ENCODE data around the gene KMT2C. TPM values are rescaled to one million over a fixed set of nuclear protein-coding genes. Genes with fewer than 3 reads are reported as not detected.
"Not testable (repeated sequence)": the region's sequence is repeated elsewhere in the genome, so short reads cannot be mapped to it uniquely, and the experiment has no call there.

KMT2C gene
- total RNA-seq, 3 donors from 2014 or later = 79.6 to 121 (median 102) TPM

- Histone ChIP-seq H3K4me3 (no peak overlapping the region), H3K36me3 (ENCODE audit: low read depth) (no peaks in the 10 kb centered on the region), H3K4me1 (ENCODE audit: low read depth) (peaks cover 3% of the 10 kb centered on the region), H3K9me3 (no peaks in the 10 kb centered on the region)
- no peak for ATAC-seq
- DNase-seq = no peak
- intact Hi-C loops (cut with DNase I, micrococcal nuclease) = no loop called here
- TF ChIP-seq CTCF (IDR thresholded peaks at IDR 0.05) = no peak
Observed at GRCh38 chr7:152313217-152313616, 122.6 kb downstream of the KMT2C start.

DNA sequence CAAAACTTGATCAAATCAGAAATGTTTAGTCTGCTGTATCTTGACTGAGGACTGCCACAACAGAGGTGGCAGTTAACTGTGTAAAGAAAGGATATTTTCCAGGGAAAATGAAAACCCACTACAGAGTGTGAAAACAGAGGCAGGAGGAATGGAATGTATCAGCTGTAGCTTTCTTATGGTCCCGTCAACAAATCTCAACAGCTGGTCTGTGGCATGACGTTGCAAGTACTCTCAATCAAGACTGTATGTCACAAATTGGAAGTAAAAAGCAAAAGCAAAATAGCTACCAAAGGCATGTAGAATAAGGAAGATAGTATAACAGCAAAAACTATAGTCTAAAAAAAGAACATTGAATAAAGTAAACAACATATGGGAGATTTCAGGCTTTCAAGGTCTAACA is 123.5 kb downstream of the KMT2C start:
- H3K4me1 ChIP-seq (ENCODE audit: low read depth) = peaks cover 3% of the 10 kb centered on the region
- no peak overlapping the region for H3K4me3 ChIP-seq
- no peaks in the 10 kb centered on the region for H3K9me3 ChIP-seq
- H3K36me3 ChIP-seq (ENCODE audit: low read depth) = no peaks in the 10 kb centered on the region
- DNase-seq = no peak
- intact Hi-C loops (cut with DNase I, micrococcal nuclease) = no loop called here
- no peak for TF ChIP-seq CTCF (IDR thresholded peaks at IDR 0.05)
- ATAC-seq = no peak

DNA sequence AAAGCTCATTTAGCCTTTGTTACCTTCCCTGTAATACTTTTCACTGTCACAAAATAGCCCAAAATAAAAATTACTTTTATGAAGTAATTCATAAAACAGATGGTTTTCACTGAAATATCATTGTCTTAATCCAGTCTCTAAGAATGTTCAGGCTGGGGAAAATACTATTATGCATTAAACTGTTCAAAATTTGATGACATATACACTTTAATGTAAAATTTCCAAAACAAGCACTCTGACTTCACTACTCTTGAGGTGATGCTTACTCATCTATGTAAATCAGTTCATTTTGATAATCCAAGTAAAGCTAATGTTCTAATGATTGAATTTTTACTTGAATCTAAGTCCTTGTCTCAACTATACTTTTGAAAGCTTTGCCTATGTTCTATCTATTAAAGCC is 127.9 kb downstream of the KMT2C start:
- no peak for DNase-seq
- Histone ChIP-seq H3K4me3 (no peak overlapping the region), H3K4me1 (ENCODE audit: low read depth) (peaks cover 3% of the 10 kb centered on the region), H3K36me3 (ENCODE audit: low read depth) (no peaks in the 10 kb centered on the region), H3K9me3 (no peaks in the 10 kb centered on the region)
- intact Hi-C loops (cut with DNase I, micrococcal nuclease) = no loop called here
- no peak for TF ChIP-seq CTCF (IDR thresholded peaks at IDR 0.05)
- ATAC-seq = no peak

GRCh38 chr7:152299542-152300143 is 136.2 kb downstream of the KMT2C start:
- intact Hi-C loops (cut with DNase I, micrococcal nuclease); DNase-seq: not testable (repeated sequence)

DNA sequence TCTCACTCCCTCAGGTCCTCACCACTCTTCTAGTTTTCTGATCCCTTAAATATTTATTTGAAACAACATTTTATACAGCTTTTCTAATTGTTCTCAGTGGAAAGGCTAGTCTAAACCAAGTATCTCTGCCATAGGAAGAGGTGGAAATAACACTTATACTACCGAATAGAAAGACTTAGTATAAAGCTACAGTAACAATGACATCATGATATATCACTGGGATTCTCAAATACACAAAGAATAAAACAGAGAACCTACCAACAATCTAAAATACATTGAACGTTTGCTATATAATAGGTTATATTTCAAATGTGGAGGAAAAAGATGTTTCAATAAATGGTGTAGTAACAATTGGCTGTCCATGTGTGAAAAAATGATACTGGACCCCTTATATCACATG is 142.9 kb downstream of the KMT2C start:
- no peak for TF ChIP-seq CTCF (IDR thresholded peaks at IDR 0.05)
- intact Hi-C loops (cut with DNase I, micrococcal nuclease) = no loop called here

More at GRCh38 chr7:152299542-152300143, 136.2 kb downstream of the KMT2C start:
- not testable (repeated sequence) for H3K36me3 ChIP-seq (ENCODE audit: low read depth); ATAC-seq; H3K4me1 ChIP-seq (ENCODE audit: low read depth); H3K9me3 ChIP-seq; H3K4me3 ChIP-seq

GRCh38 chr7:152286972-152287371 is 148.8 kb downstream of the KMT2C start:
- intact Hi-C loops (cut with DNase I, micrococcal nuclease); DNase-seq; H3K4me3 ChIP-seq; H3K4me1 ChIP-seq (ENCODE audit: low read depth); ATAC-seq; H3K36me3 ChIP-seq (ENCODE audit: low read depth): not testable (repeated sequence)
- H3K9me3 ChIP-seq = peaks cover 18% of the 10 kb centered on the region

More for the DNA sequence above, 142.9 kb downstream of the KMT2C start:
- Histone ChIP-seq H3K9me3 (peaks cover 16% of the 10 kb centered on the region), H3K4me1 (ENCODE audit: low read depth) (peaks cover 4% of the 10 kb centered on the region), H3K4me3 (no peak overlapping the region), H3K36me3 (ENCODE audit: low read depth) (no peaks in the 10 kb centered on the region)
- no peak for DNase-seq
- ATAC-seq = no peak

DNA sequence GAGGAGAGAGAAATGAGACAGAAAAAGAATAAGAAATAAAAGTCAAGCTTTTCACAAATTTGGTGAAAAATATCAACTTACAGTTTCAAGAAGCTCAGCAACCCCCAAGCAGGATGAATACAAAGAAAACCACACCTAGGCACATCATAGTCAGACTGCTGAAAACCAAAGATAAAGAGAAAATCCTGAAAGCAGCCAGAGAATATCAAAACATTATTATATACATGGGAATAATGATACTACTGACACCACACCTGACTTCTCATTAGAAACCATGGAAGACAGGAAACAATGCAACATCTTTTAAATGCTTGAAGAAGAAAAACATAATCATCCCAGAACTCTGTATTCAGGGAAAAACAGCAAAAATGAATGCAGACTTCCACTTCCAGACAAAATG is 149.6 kb downstream of the KMT2C start:
- H3K4me3 ChIP-seq; ATAC-seq; DNase-seq; intact Hi-C loops (cut with DNase I, micrococcal nuclease); H3K36me3 ChIP-seq (ENCODE audit: low read depth); H3K4me1 ChIP-seq (ENCODE audit: low read depth): not testable (repeated sequence)
- H3K9me3 ChIP-seq = peaks cover 18% of the 10 kb centered on the region

GRCh38 chr7:152284998-152285397 is 150.8 kb downstream of the KMT2C start:
- H3K4me3 ChIP-seq; ATAC-seq; intact Hi-C loops (cut with DNase I, micrococcal nuclease); H3K4me1 ChIP-seq (ENCODE audit: low read depth); DNase-seq; H3K36me3 ChIP-seq (ENCODE audit: low read depth): not testable (repeated sequence)
- H3K9me3 ChIP-seq = peaks cover 18% of the 10 kb centered on the region

DNA sequence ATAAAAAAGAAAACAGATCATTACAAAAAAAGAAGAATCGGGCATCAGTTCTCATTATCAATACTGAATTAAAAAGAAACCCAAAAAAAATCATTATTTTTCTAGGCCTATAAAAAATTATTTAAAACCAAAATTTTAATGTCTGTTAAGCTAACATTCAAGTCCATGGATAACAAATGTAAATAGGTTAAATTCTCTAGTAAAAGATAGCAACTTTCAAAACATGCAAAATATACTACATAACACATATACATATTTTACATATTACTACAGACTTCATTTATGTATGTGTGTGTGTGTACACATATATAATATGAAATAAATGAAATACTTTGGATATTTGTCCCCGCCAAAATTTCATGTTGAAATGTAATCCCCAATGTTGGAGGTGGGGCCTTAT is 158.1 kb downstream of the KMT2C start:
- DNase-seq; H3K36me3 ChIP-seq (ENCODE audit: low read depth); intact Hi-C loops (cut with DNase I, micrococcal nuclease); ATAC-seq; H3K4me3 ChIP-seq; H3K4me1 ChIP-seq (ENCODE audit: low read depth); H3K9me3 ChIP-seq: not testable (repeated sequence)

- H3K36me3 ChIP-seq (ENCODE audit: low read depth); intact Hi-C loops (cut with DNase I, micrococcal nuclease): not testable (repeated sequence)
Observed at GRCh38 chr7:152270427-152270826, 165.4 kb downstream of the KMT2C start.

GRCh38 chr7:152266859-152267258 is 168.9 kb downstream of the KMT2C start:
- H3K36me3 ChIP-seq (ENCODE audit: low read depth); H3K4me1 ChIP-seq (ENCODE audit: low read depth); H3K4me3 ChIP-seq; ATAC-seq; intact Hi-C loops (cut with DNase I, micrococcal nuclease); H3K9me3 ChIP-seq; DNase-seq: not testable (repeated sequence)

More at GRCh38 chr7:152270427-152270826, 165.4 kb downstream of the KMT2C start:
- DNase-seq; H3K4me1 ChIP-seq (ENCODE audit: low read depth); ATAC-seq; H3K9me3 ChIP-seq; H3K4me3 ChIP-seq: not testable (repeated sequence)

All from mucosa of descending colon (tissue), 3 donors.